NCI-H526 (cell line): Measurements from ENCODE around the gene ZNF429.
"Not testable (repeated sequence)": the region's sequence is repeated elsewhere in the genome, so short reads cannot be mapped to it uniquely, and the experiment has no call there.

Source experiments
- DNase-seq, 2 experiments: peaks; one replicate each; lab custom pipeline; 2025; lab: John Stamatoyannopoulos, UW

Gene ZNF429

GRCh38 chr19:21505459-21506451 is at the start of gene ZNF429:
Gene ZNF429 (plus strand): TSS chr19:21505602. CDS start chr19:21505772, 170 bp downstream.
- DNase-seq = peak; percentile 79 to 91

DNA sequence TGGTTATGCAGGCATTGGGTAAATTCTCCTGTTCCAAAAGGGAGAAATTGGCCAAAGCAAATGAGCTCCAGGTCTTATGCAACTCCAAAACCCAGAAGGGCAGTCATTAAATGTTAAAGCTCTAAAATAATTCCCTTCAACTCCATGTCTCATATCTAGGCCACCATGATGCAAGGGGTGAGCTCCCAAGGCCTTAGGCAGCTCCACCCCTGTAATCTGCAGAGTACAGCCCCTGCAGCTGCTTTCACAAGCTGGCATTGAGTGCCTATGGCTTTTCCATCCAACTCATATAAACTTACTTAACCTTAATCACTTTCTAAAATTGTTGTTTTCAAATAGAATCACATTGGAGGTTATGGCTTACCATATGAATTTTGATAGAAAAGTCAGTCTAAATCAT is 44.7 kb upstream of the ZNF429 start:
- DNase-seq = no peak

DNA sequence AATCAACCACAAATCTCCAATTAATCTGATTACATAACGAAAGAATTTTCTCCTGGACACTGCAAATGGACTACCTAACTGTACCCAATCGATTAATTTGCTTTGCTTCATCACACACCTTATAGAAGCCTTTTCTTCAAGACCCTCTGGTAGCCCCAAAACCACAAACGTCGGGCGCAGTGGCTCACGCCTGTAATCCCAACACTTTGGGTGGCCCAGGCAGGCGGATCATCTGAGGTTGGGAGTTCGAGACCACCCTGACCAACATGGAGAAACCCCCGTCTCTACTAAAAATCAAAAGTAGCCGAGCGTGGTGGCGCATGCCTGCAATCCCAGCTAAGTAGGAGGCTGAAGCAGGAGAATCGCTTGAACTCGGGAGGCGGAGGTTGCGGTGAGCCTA is 42.9 kb upstream of the ZNF429 start:
- no peak for DNase-seq

GRCh38 chr19:21463449-21464105 is 41.8 kb upstream of the ZNF429 start:
- peak; percentile 30 to 54 for DNase-seq

- no peak for DNase-seq
These were observed 38.8 kb upstream of the ZNF429 start for GRCh38 chr19:21466627-21467026.

GRCh38 chr19:21468791-21469190 is 36.6 kb upstream of the ZNF429 start:
- DNase-seq = peak in 1 of 2 experiments; percentile 0

GRCh38 chr19:21472507-21472906 is 32.9 kb upstream of the ZNF429 start:
- no peak for DNase-seq

DNA sequence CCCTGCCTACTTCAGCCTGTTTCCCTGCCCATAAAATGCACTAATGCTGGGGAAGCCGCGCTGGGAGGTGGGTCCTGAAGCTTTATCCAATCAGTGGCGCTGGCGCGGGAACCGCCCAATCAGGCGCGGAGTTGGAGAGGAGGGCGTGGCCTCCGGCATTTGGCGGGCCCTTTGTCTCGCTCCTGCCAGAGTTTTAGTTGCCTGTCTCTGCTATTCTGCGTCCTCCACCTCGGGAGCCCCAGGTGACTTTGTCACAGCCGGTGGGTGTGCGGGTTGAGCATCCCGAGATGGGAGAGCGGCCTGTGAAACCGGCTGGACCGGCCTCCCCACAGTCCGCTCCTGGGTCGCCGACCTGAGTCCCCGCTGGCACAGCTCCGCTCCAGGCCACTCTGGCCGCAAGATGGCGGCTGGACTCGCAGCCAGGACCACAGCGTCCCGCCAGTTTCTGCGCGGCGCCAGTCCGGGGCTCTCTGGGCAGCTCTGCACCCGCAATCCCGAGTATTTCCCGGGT is 30.7 kb upstream of the ZNF429 start:
- DNase-seq = no peak

GRCh38 chr19:21482361-21482760 is 23.0 kb upstream of the ZNF429 start:
- not testable (repeated sequence) for DNase-seq

- DNase-seq = peak; percentile 18 to 65
These were observed 22.5 kb upstream of the ZNF429 start for GRCh38 chr19:21482863-21483276.

GRCh38 chr19:21483589-21484170 is 21.7 kb upstream of the ZNF429 start:
- DNase-seq = peak; percentile 0 to 45

DNA sequence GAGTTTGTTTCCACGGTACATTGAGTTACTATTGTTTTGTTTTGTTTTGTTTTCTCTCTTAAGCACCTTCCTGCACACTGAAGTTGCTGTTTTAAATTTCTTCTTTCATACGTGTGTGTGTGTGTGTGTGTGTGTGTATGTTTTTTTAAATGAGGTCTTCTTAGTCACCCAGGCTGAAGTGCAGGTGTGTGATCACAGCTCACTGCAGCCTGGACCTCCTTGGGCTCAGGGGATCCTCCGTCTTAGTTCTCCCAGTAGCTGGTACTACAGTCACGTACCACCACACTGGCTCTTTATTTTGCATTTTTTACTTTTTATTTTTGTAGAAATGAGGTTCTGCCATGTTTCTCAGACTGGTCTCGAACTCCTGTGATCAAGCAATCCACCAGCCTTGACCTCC is 20.8 kb upstream of the ZNF429 start:
- DNase-seq = no peak

- no peak for DNase-seq
These were observed 19.5 kb upstream of the ZNF429 start for GRCh38 chr19:21485926-21486325.

GRCh38 chr19:21487969-21488368 is 17.4 kb upstream of the ZNF429 start:
- DNase-seq = no peak

GRCh38 chr19:21491146-21491545 is 14.3 kb upstream of the ZNF429 start:
- no peak for DNase-seq

DNA sequence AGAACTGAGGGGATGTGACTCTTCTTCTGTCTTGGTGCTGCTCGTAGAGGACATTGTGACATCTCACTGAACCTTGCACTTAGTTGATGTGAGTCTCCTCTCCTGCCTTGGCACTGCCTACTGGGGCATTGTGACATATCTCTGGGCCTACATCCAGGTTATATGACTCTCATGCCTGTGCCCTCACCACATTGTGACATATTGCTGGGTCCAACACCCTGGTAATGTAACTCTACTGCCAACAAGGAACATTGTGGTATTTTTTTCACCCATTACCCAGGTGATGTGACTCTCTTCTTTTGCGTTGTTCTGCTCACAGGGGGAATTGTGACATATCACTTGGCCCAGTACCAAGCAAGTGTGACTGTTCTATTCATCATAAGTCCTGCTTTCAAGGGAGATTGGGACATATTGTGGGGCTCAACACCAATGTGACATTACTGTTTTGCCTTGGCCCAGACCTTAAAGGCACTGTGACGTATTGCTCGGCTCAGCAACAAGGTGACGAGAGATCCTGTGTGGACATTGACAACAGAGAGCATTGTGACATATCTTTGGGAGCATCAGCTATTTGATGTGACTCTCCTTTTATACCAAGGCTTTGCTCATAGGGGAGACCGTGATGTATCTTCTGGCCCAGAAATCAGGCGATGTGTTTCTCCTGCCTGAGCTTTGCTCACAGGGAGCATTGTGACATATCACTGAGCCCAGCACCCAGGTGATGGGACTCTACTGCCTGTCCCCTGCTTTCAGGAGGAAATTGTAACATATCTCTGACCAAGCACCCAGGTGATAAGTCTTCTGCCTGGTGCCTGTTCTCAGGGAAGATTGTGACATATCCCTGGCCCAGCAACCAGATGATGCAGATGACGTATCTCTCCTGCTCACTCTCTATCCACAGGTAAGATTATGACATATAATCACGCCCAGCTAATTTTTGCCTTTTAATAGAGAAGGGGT is 12.2 kb upstream of the ZNF429 start:
- DNase-seq = no peak

DNA sequence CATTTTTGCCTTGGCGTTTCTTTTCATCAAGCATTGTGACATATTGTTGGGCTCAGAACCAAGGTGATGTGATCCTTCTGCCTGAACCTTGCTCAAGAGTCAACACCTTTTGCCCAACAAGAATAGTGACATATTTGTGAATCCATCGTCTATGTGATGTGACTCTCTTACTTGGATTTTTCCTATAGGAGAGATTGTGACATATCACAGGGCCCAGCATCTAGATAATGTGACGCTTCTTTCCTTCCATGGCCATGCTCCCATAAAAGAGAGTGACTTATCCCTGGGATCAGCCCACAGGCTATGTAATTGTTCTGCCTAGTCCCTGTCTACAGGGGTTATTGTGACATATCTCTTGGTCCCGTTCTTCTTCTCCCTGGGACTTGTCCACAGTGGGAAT is 8.5 kb upstream of the ZNF429 start:
- DNase-seq = no peak

DNA sequence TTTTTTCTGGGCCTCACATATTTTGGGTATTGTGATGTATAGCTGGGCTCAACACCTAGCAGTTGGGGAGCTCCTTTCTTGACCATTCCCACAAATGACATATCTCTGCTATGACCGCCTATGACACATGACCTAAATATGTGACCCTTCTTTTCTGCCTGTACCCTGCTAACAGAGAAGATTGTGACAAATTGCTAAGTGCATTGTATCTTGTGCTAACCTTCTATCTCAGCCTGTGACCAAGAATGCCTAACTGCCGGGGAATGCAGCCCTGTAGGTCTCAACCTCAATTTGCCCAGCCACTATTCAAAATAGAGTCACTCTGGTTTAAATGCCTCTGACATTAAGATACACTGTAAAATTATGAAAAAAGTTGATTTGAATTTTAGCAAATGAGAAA is 6.8 kb upstream of the ZNF429 start:
- DNase-seq = no peak

DNA sequence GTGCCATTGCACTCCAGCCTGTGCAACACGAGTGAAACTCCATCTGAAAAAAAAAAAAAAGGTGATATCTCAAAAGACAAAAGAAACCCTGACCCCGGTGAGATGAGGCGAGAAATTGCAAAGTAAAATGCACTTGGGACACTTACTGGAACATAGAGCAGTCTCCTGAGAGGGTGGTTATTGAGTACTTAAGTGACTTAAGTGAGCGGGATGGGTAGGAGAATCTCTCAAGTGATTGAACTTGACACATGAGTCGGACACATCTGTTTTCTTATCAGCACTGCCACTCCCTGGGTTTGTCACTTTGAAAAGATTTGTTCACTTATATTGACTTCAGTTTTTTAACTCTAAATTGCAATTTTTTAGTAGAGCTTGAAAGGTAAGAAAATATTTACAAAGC is 2.8 kb downstream of the ZNF429 start:
- no peak for DNase-seq

- not testable (repeated sequence) for DNase-seq
These were observed 5.7 kb downstream of the ZNF429 start for GRCh38 chr19:21511058-21511457.

DNA sequence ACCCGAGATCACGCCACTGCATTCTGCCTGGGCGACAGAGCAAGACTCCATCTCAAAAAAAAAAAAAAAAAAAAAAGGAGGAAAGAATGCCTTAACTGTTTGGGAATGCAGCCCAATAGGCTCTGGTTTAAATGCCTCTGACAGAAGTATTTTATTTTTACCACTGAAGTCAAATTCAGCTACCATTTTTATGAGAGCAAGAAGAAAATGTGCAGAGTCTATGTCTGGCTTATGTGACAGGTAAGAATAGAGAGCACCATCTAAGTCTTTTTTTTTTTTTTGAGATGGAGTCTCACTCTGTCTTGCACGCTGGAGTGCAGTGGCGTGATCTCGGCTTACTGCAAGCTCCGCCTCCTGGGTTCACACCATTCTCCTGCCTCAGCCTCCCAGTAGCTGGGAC is 7.2 kb downstream of the ZNF429 start:
- DNase-seq = not testable (repeated sequence)
